A549 (cell line): ENCODE results near the gene ARPC1B.

Experiments
- CHD4 ChIP-seq: fragments of 200-600 bp; sonication (generic); IDR thresholded peaks from 2 replicates; pipeline ENCODE4 v1.6.1; 2016; ENCODE audit warnings: antibody characterized with exemption, mild to moderate bottlenecking, borderline replicate concordance
- EP300 ChIP-seq, 2 experiments: fragments of >200 bp; sonication (Bioruptor Twin); formaldehyde crosslinking; IDR thresholded peaks; 2 replicates in 1 of 2; 3 replicates in 1 of 2; pipeline ENCODE4 v1.6.1; 2016 to 2017
- JUN ChIP-seq, 2 experiments: fragments of >200 bp; sonication (Bioruptor Twin); formaldehyde crosslinking; IDR thresholded peaks; 2 replicates in 1 of 2; 3 replicates in 1 of 2; pipeline ENCODE4 v1.6.1; 2016 to 2017
- RARB ChIP-seq: fragments of 250-450 bp; sonication (Bioruptor Pico); IDR thresholded peaks from 2 replicates; pipeline ENCODE4 v1.8.0; 2021; ENCODE audit warnings: mild to moderate bottlenecking, moderate library complexity
- USF2 ChIP-seq: fragments of 450-650 bp; IDR thresholded peaks from 2 replicates; pipeline ENCODE4 v1.6.1; 2014; ENCODE audit warnings: antibody characterized with exemption
- ZFP36 ChIP-seq: fragments of 450-650 bp; IDR thresholded peaks from 2 replicates; pipeline ENCODE4 v1.6.1; 2014; ENCODE audit warnings: borderline replicate concordance; ENCODE audit not compliant: partially characterized antibody
- TF ChIP-seq, protein P1 (sequence below): fragments of >200 bp; sonication (Bioruptor Twin); formaldehyde crosslinking; IDR thresholded peaks from 3 replicates; pipeline ENCODE4 v1.5.1; 2016

- TF ChIP-seq, protein P1, sequence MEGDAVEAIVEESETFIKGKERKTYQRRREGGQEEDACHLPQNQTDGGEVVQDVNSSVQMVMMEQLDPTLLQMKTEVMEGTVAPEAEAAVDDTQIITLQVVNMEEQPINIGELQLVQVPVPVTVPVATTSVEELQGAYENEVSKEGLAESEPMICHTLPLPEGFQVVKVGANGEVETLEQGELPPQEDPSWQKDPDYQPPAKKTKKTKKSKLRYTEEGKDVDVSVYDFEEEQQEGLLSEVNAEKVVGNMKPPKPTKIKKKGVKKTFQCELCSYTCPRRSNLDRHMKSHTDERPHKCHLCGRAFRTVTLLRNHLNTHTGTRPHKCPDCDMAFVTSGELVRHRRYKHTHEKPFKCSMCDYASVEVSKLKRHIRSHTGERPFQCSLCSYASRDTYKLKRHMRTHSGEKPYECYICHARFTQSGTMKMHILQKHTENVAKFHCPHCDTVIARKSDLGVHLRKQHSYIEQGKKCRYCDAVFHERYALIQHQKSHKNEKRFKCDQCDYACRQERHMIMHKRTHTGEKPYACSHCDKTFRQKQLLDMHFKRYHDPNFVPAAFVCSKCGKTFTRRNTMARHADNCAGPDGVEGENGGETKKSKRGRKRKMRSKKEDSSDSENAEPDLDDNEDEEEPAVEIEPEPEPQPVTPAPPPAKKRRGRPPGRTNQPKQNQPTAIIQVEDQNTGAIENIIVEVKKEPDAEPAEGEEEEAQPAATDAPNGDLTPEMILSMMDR = no peak
- no peak for TF ChIP-seq USF2
- TF ChIP-seq EP300 (IDR thresholded peaks at IDR 0.05) = no peak
- no peak for TF ChIP-seq CHD4
- no peak for TF ChIP-seq JUN (IDR thresholded peaks at IDR 0.05)
- no peak for TF ChIP-seq ZFP36
- no peak for TF ChIP-seq RARB
Observed at GRCh38 chr7:99339595-99339994, 34.9 kb upstream of the ARPC1B start.
